GM21825 (cell line): ENCODE data around the gene ANKAR.
"Not testable (repeated sequence)": the region's sequence is repeated elsewhere in the genome, so short reads cannot be mapped to it uniquely, and the experiment has no call there.

Experiments used
- ATAC-seq: cut with Tn5 transposase; IDR thresholded peaks from one replicate; pipeline ENCODE4 v1.9.1; 2021; ENCODE audit warnings: mild to moderate bottlenecking, moderate library complexity; ENCODE audit not compliant: unreplicated experiment

The ANKAR gene

DNA sequence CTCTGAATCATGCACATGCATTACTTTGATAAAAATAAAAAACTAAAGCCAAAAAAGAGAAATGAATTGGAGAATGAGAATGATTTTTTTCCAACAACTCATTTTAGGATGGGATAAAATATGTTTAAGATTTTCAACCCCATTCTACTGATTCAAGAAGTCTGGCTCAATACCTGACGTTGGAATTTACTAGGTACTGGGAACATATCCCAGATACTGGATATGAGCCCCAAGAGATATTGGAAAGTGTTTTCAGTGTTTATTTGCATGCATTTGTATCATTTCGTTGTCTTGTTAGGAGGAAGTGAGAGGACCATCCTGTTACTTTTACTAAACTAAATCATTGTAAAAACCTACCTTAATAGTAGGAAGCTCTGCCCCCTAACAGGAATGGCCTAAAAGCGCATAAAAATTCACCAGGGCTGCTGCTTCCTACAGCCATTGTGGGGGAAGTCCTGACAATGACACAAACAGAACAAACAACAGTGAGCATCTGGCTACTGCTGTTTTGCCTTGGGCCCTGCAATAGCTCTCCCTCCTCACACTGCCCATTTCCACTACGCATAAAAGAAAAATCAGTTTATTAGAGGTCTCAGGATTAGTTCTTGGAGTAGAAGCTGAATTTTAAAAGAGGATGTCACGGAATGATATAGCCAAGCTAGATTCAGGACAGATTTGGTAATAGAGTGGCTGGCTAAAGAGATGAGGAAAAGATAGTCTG, 35.2 kb downstream of the ANKAR start:
- no peak for ATAC-seq

GRCh38 chr2:189717593-189717992, 43.1 kb downstream of the ANKAR start:
- not testable (repeated sequence) for ATAC-seq

DNA sequence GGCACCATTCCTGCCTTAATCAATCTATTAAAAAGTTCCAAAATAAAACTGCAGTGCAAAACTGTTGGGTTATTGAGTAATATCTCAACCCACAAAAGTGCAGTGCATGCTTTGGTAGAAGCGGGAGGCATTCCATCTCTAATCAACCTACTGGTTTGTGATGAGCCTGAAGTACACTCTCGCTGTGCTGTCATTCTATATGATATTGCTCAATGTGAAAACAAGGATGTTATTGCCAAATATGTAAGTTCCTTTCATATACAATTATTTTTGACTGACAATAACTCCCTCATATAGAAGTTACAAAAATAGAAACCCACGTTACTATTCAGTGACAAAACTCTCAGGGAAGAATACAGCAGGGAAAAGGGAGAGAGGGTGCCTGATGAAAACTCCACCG, 45.1 kb downstream of the ANKAR start:
- ATAC-seq, result no peak

GRCh38 chr2:189723192-189723591, 48.7 kb downstream of the ANKAR start:
- ATAC-seq, result no peak
